ENCODE results near the gene CPVL.

The CPVL gene

DNA sequence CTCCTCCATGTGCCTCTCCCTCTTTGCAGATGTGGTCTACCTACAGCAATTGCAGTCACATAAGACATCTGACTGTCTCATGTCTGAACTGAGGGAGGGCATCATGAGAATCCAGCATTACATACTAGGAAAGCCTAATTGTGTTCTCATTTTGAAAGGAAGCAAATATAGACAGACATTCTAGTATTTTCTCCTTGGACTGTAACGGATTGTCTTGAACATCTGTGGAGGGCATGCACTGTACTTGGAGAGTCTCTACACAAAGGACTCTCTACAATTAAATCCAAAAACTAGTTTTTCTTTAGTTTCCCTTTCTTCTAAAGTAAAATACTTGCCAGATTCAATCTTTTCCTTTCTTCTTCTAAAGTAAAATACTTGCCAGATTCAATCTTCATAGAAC lies 153.5 kb downstream of the CPVL start:
- Mint-ChIP-seq H3K4me3 (no peak overlapping the region), H3K36me3 (ENCODE audit: low read depth) (no peaks in the 10 kb centered on the region)

DNA sequence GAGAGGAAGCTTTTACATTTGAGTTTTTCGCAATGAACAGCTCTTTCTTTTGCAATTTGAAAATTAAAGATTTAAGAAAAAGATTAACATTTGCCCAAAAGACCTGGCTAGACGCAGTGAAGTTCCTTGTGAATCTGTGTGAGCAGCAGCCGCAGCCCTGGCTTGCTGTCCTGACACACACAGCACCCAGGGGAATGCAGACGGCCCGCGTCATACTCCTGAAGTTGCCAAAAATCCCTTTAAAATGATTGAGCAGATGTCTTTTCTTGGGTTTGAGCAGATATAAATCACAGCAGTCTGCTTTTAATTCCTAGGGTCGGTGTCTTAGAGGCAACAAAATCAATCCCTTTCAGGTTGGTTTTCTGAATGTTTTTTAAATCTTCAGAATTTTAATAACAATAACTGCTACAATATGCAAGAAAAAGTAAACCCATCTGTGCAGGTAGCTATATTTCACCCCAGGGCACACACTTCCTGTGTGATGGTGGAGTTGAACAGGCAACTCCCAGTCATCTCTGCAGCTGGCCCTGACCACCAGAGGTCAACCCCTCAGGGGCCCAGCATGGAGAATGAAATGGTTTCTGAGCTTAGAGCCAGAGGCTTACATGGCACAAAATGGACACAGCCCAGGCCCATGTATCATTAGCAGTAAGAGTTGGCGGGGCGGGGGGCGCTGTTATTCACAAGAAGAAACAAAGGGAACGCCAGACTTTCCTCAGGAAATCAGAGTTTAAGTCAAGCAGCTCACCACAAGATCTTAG lies 156.0 kb downstream of the CPVL start:
- Mint-ChIP-seq H3K4me1 (peaks cover 65% of the 10 kb centered on the region), H3K27ac (peak overlapping the region in 2 of 3 experiments; percentile 39 to 41), H3K9me3 (no peaks in the 10 kb centered on the region), H3K4me3 (no peak overlapping the region), H3K36me3 (ENCODE audit: low read depth) (no peaks in the 10 kb centered on the region), H3K27me3 (ENCODE audit: low read depth) (no peaks in the 10 kb centered on the region)
- TF ChIP-seq, protein P1, sequence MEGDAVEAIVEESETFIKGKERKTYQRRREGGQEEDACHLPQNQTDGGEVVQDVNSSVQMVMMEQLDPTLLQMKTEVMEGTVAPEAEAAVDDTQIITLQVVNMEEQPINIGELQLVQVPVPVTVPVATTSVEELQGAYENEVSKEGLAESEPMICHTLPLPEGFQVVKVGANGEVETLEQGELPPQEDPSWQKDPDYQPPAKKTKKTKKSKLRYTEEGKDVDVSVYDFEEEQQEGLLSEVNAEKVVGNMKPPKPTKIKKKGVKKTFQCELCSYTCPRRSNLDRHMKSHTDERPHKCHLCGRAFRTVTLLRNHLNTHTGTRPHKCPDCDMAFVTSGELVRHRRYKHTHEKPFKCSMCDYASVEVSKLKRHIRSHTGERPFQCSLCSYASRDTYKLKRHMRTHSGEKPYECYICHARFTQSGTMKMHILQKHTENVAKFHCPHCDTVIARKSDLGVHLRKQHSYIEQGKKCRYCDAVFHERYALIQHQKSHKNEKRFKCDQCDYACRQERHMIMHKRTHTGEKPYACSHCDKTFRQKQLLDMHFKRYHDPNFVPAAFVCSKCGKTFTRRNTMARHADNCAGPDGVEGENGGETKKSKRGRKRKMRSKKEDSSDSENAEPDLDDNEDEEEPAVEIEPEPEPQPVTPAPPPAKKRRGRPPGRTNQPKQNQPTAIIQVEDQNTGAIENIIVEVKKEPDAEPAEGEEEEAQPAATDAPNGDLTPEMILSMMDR (IDR thresholded peaks at IDR 0.05; ENCODE audit: unreplicated experiment in 3 of 3) = no peak

More for the DNA sequence above, 153.5 kb downstream of the CPVL start:
- TF ChIP-seq, protein P1 (IDR thresholded peaks at IDR 0.05; ENCODE audit: unreplicated experiment in 3 of 3) = no peak
- H3K27ac Mint-ChIP-seq = peak overlapping the region; percentile 38 to 47 (median 40)
- no peaks in the 10 kb centered on the region for H3K27me3 Mint-ChIP-seq (ENCODE audit: low read depth)
- peaks cover 49% of the 10 kb centered on the region for H3K4me1 Mint-ChIP-seq
- no peaks in the 10 kb centered on the region for H3K9me3 Mint-ChIP-seq

DNA sequence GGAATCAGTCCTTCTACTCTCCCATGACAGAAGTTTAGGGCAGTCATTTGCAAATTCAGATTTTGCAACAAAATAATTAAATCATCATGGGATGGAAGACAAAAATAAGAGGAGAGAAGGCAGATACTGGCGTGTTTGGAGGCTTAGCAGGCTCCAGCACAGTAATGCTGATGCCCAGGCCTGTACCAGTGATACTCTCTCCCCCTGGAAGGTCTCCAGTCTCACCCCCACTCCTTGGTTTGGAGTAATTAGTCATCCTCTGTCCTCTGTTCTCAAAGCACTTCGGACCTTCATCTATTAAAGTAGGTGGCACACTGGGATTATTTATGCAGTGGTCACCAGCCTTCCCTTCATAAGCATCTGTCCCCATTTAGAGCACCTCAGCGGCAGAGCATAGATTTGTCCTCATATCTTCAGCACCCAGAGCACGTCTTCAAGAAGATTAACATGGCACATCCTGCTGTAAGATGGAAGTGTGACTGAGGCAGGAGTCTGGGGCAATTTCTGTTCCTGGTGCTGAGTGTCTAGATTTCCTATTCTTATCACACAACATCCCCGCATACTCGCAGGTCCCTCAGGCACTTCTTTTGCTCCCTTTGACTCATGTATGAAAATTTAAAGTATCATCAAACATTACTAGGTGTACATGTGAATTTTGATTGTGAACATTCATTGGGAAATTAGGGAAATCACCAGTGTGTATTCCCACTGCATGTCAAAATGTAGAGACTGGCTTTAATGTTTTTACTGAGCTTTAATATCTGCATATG lies 156.9 kb downstream of the CPVL start:
- Mint-ChIP-seq H3K4me3 (no peak overlapping the region), H3K9me3 (no peaks in the 10 kb centered on the region), H3K4me1 (peaks cover 73% of the 10 kb centered on the region), H3K36me3 (ENCODE audit: low read depth) (no peaks in the 10 kb centered on the region), H3K27ac (peak overlapping the region; percentile 26 to 41 (median 28)), H3K27me3 (ENCODE audit: low read depth) (no peaks in the 10 kb centered on the region)
- TF ChIP-seq, protein P1 (IDR thresholded peaks at IDR 0.05; ENCODE audit: unreplicated experiment in 3 of 3) = no peak

DNA sequence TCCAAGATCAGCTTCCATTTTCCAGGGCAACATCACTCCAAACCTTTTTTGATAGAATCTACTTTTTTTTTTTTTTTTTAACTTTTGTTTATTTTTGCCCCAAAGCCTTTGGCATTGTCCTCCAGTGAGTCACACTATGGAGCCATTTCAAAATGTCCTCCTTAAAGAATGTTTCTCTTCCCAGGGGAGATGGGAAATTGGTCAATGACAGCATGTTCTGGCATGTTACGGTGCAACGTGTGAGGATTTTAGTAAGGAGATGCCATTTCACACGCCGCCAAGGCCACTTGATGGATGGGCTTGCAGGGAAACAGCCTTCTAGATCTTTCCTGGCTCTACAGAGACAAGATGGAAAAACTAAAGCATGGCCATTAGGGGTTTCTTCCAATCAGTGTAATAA lies 157.5 kb downstream of the CPVL start:
- Mint-ChIP-seq H3K9me3 (no peaks in the 10 kb centered on the region), H3K4me3 (no peak overlapping the region), H3K27me3 (ENCODE audit: low read depth) (no peaks in the 10 kb centered on the region), H3K4me1 (peaks cover 77% of the 10 kb centered on the region), H3K36me3 (ENCODE audit: low read depth) (no peaks in the 10 kb centered on the region), H3K27ac (peak overlapping the region in 2 of 3 experiments; percentile 26)
- TF ChIP-seq, protein P1 (IDR thresholded peaks at IDR 0.05; ENCODE audit: unreplicated experiment in 3 of 3) = no peak

DNA sequence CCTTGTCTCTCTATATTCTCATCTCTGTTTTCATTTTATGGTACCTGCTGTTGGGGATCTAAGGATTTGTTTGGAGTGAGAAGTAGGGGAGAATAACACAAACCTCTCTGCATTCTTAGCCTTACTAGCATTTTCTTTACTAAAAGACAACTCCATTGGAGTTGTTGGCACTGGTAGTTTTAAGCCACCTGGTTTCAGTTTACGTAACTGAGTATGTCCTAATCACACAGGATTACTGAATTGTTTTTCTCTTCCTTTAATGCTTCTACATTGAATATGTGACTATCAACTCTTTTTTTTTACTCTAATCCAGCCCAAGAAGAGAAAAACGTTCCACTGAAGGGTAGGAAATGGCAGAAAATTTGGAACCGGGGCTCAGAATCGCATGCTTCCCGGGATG lies 158.2 kb downstream of the CPVL start:
- H3K27ac Mint-ChIP-seq = peak overlapping the region; percentile 3 to 59 (median 42)
- H3K4me1 Mint-ChIP-seq = peaks cover 79% of the 10 kb centered on the region
- no peaks in the 10 kb centered on the region for H3K27me3 Mint-ChIP-seq (ENCODE audit: low read depth)
- no peaks in the 10 kb centered on the region for H3K36me3 Mint-ChIP-seq (ENCODE audit: low read depth)
- H3K9me3 Mint-ChIP-seq = no peaks in the 10 kb centered on the region
- no peak overlapping the region for H3K4me3 Mint-ChIP-seq
- TF ChIP-seq, protein P1 (IDR thresholded peaks at IDR 0.05; ENCODE audit: unreplicated experiment in 3 of 3) = no peak

Data from nephron (organoid).